K562 (cell line): ENCODE data around the gene PDE8A. TPM values are rescaled to one million over a fixed set of nuclear protein-coding genes. Genes with fewer than 3 reads are reported as not detected.

Experiments
- CCAR2 ChIP-seq: fragments of 200-400 bp; formaldehyde crosslinking; IDR thresholded peaks from 2 replicates; pipeline ENCODE4 v1.6.1; 2017; ENCODE audit warnings: mild to moderate bottlenecking, low read depth, low read length
- FOS ChIP-seq: IDR thresholded peaks from 3 replicates; pipeline ENCODE4 v1.6.1; 2011; ENCODE audit not compliant: insufficient read length; ENCODE audit errors: extremely low read depth
- JUN ChIP-seq, 2 experiments: sonication (generic) in 1 of 2; formaldehyde crosslinking in 1 of 2; IDR thresholded peaks; 2 replicates each; pipeline versions ENCODE4 v1.6.1 to v1.8.0; 2012 to 2022; ENCODE audit warnings: borderline replicate concordance in 2 of 2, mild to moderate bottlenecking in 2 of 2, improper control_type of control experiment in 1 of 2, low read depth in 1 of 2, low read length in 1 of 2, missing genetic modification reagents in 1 of 2
- MCM2 ChIP-seq: fragments of 450-650 bp; IDR thresholded peaks from 2 replicates; pipeline ENCODE4 v1.6.1; 2017; ENCODE audit warnings: low read depth, mild to moderate bottlenecking
- MEF2D ChIP-seq: conservative IDR thresholded peaks from 2 replicates; pipeline ENCODE4 v1.6.1; 2016; ENCODE audit warnings: low read depth, missing genetic modification characterization, missing compliant biosample characterization
- NELFE ChIP-seq: IDR thresholded peaks from 2 replicates; pipeline ENCODE4 v1.6.1; 2011; ENCODE audit warnings: mild to moderate bottlenecking; ENCODE audit not compliant: insufficient read depth, insufficient read length
- PTRF ChIP-seq: fragments of 450-650 bp; IDR thresholded peaks from 2 replicates; pipeline ENCODE4 v1.6.1; 2016; ENCODE audit warnings: mild to moderate bottlenecking, missing genetic modification characterization, missing compliant biosample characterization
- RBM39 ChIP-seq: fragments of 200-400 bp; formaldehyde crosslinking; optimal IDR thresholded peaks from 2 replicates; pipeline ENCODE3; 2018; ENCODE audit warnings: low read depth, low read length
- SMARCA5 ChIP-seq: fragments of 450-650 bp; IDR thresholded peaks from 2 replicates; pipeline ENCODE4 v1.6.1; 2016
- SMARCE1 ChIP-seq: fragments of 450-650 bp; IDR thresholded peaks from 2 replicates; pipeline ENCODE4 v1.7.1; 2016; ENCODE audit warnings: mild to moderate bottlenecking
- TAL1 ChIP-seq: fragments of 450-650 bp; IDR thresholded peaks from 2 replicates; pipeline ENCODE4 v1.6.1; 2016; ENCODE audit warnings: mild to moderate bottlenecking
- TBL1XR1 ChIP-seq, 2 experiments: IDR thresholded peaks; 2 replicates each; pipeline ENCODE4 v1.6.1; 2012; ENCODE audit warnings: improper control_type of control experiment in 2 of 2, low read length in 2 of 2, mild to moderate bottlenecking in 1 of 2
- TBP ChIP-seq: optimal IDR thresholded peaks from 2 replicates; pipeline ENCODE3; 2011; ENCODE audit warnings: low read depth, low read length, improper control_type of control experiment
- TGIF2 ChIP-seq: sonication (generic); formaldehyde crosslinking; IDR thresholded peaks from 2 replicates; pipeline ENCODE4 v1.8.1; 2022; ENCODE audit warnings: mild to moderate bottlenecking, missing genetic modification reagents, moderate library complexity
- ZNF174 ChIP-seq: fragments of 250-450 bp; sonication (Bioruptor Pico); IDR thresholded peaks from 2 replicates; pipeline ENCODE4 v1.4.0; 2020; ENCODE audit warnings: mild to moderate bottlenecking
- ZNF217 ChIP-seq: sonication (generic); formaldehyde crosslinking; IDR thresholded peaks from 2 replicates; pipeline ENCODE4 v1.8.0; 2022; ENCODE audit warnings: mild to moderate bottlenecking, missing genetic modification reagents
- ZNF224 ChIP-seq: sonication (generic); formaldehyde crosslinking; IDR thresholded peaks from 2 replicates; pipeline ENCODE4 v1.8.0; 2022; ENCODE audit warnings: mild to moderate bottlenecking, missing genetic modification reagents
- ZNF717 ChIP-seq: fragments of 250-450 bp; sonication (Bioruptor Pico); IDR thresholded peaks from 2 replicates; pipeline ENCODE4 v1.5.0; 2021
- polyA plus RNA-seq, 8 experiments: library from polyadenylated mRNA; depleted of rRNA in 4 of 8; stranded (reverse) in 5 of 8; unstranded in 3 of 8; fragments of >200 nt; fragmentation: Nextera tagmentation in 2 of 8; fragmentation: Illumina TruSeq in 1 of 8; extraction: Ambion mirVana in 2 of 8; extraction: Trizol in 1 of 8; gene quantifications; 2 replicates each; pipeline versions ENCODE4 v1.2.1 to v1.2.3, GENCODE V29; 2011 to 2014; ENCODE audit warnings: inconsistent platforms in 1 of 8, missing spikeins in 1 of 8
- total RNA-seq, 7 experiments: library from RNA; depleted of rRNA in 6 of 7; stranded (reverse); fragments of >200 nt in 6 of 7; fragmentation: Illumina TruSeq in 2 of 7; extraction: Trizol in 2 of 7; gene quantifications; 2 replicates each; pipeline versions ENCODE4 v1.2.1 to v1.2.3, GENCODE V29; 2011 to 2021; ENCODE audit warnings: low replicate concordance in 1 of 7
- TF ChIP-seq, protein P1 (sequence below), 2 experiments: IDR thresholded peaks; 2 replicates each; pipeline ENCODE4 v1.6.1; 2012; ENCODE audit warnings: improper control_type of control experiment in 2 of 2, low read depth in 2 of 2, low read length in 2 of 2, borderline replicate concordance in 1 of 2
- TF ChIP-seq, protein P2 (sequence below): fragments of 250-450 bp; sonication (Bioruptor Pico); IDR thresholded peaks from 2 replicates; pipeline ENCODE4 v1.8.0; 2021; ENCODE audit warnings: mild to moderate bottlenecking, moderate library complexity
- TF ChIP-seq, protein P3 (sequence below): sonication (generic); formaldehyde crosslinking; IDR thresholded peaks from 2 replicates; pipeline ENCODE4 v1.9.0; 2022; ENCODE audit warnings: mild to moderate bottlenecking, missing genetic modification reagents
- TF ChIP-seq, protein P4 (sequence below): fragments of 450-650 bp; IDR thresholded peaks from 2 replicates; pipeline ENCODE4 v1.6.1; 2016
- TF ChIP-seq, protein P5 (sequence below): IDR thresholded peaks from 2 replicates; pipeline ENCODE4 v1.6.1; 2014; ENCODE audit warnings: antibody characterized with exemption

Gene PDE8A
- total and polyA plus RNA-seq, 9 of the 15 experiments (the other 6 are each of a cell fraction or from before 2014, with no cell fraction given) = 5.9 to 40.3 (median 19.8) TPM

DNA sequence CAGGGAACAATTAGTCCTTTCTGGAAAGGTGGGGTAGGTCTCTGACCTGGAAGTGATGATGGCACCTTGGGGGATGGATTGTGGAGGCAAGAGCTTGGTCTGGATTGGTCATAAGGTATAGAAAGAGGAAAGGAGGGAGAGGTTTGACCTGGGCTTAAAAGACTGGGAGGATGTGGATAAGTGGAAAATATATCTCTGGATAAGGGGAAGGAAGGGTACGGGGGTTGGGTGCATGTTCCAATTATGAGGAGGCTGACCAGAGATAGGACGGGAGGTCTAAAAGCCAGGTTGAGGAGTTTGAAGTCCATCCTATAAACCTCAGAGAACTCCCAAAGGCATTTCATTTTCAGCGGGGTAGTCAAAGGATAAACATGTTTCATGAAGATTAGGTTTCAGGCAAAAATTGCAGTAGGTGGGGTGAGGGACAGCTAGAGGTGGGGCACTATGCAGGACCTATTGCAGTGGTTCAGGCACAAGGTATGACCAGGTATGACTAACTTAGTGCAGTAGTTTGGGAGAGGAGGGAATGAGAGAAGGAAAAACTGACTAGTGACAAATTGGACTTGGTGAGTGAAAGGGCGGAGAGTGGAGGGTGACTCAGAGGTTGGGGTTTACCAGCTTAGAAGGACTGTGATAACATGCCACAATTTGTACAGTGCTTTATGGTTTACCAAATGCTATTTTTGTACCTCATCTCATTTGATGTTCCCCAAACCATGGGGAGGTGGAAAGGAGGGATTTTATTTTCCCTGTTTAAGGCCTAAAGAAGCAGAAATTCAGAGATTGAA lies 10.7 kb downstream of the PDE8A start (continued):
- TF ChIP-seq MEF2D = peak; percentile 80; the same call in 1 of the 2 replicates
- TF ChIP-seq, protein P1, sequence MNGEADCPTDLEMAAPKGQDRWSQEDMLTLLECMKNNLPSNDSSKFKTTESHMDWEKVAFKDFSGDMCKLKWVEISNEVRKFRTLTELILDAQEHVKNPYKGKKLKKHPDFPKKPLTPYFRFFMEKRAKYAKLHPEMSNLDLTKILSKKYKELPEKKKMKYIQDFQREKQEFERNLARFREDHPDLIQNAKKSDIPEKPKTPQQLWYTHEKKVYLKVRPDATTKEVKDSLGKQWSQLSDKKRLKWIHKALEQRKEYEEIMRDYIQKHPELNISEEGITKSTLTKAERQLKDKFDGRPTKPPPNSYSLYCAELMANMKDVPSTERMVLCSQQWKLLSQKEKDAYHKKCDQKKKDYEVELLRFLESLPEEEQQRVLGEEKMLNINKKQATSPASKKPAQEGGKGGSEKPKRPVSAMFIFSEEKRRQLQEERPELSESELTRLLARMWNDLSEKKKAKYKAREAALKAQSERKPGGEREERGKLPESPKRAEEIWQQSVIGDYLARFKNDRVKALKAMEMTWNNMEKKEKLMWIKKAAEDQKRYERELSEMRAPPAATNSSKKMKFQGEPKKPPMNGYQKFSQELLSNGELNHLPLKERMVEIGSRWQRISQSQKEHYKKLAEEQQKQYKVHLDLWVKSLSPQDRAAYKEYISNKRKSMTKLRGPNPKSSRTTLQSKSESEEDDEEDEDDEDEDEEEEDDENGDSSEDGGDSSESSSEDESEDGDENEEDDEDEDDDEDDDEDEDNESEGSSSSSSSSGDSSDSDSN (IDR thresholded peaks at IDR 0.05; ENCODE audit: borderline replicate concordance in 1 of 2, low read depth in 2 of 2, low read length in 2 of 2) = no peak
- no peak for TF ChIP-seq ZNF217
- TF ChIP-seq ZNF174 (CRISPR knock-in tag) = no peak
- peak; percentile 19 for TF ChIP-seq FOS
- TF ChIP-seq TAL1 = 0 out of 2 replicates have a peak, but pooled peaks have one; percentile 8
- TF ChIP-seq, protein P2, sequence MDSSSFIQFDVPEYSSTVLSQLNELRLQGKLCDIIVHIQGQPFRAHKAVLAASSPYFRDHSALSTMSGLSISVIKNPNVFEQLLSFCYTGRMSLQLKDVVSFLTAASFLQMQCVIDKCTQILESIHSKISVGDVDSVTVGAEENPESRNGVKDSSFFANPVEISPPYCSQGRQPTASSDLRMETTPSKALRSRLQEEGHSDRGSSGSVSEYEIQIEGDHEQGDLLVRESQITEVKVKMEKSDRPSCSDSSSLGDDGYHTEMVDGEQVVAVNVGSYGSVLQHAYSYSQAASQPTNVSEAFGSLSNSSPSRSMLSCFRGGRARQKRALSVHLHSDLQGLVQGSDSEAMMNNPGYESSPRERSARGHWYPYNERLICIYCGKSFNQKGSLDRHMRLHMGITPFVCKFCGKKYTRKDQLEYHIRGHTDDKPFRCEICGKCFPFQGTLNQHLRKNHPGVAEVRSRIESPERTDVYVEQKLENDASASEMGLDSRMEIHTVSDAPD (CRISPR knock-in tag) = no peak
- TF ChIP-seq RBM39 = no peak
- TF ChIP-seq ZNF224 (CRISPR knock-in tag) = no peak
- TF ChIP-seq, protein P3, sequence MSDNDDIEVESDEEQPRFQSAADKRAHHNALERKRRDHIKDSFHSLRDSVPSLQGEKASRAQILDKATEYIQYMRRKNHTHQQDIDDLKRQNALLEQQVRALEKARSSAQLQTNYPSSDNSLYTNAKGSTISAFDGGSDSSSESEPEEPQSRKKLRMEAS (CRISPR knock-in tag) = no peak
- TF ChIP-seq CCAR2 = no peak
- TF ChIP-seq SMARCE1 = peak; percentile 73
- TF ChIP-seq, protein P4, sequence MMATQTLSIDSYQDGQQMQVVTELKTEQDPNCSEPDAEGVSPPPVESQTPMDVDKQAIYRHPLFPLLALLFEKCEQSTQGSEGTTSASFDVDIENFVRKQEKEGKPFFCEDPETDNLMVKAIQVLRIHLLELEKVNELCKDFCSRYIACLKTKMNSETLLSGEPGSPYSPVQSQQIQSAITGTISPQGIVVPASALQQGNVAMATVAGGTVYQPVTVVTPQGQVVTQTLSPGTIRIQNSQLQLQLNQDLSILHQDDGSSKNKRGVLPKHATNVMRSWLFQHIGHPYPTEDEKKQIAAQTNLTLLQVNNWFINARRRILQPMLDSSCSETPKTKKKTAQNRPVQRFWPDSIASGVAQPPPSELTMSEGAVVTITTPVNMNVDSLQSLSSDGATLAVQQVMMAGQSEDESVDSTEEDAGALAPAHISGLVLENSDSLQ = peak; percentile 49
- TF ChIP-seq TGIF2 (CRISPR knock-in tag) = no peak
- TF ChIP-seq TBL1XR1 (IDR thresholded peaks at IDR 0.05; ENCODE audit: low read length in 2 of 2) = no peak
- no peak for TF ChIP-seq NELFE
- TF ChIP-seq PTRF = no peak
- no peak for TF ChIP-seq MCM2
- TF ChIP-seq JUN (IDR thresholded peaks at IDR 0.05; ENCODE audit: borderline replicate concordance, low read depth, low read length) = peak; percentile 57; the same call in 1 of the 2 replicates
- no peak for TF ChIP-seq JUN (CRISPR knock-in tag; IDR thresholded peaks at IDR 0.05; ENCODE audit: borderline replicate concordance)
- no peak for TF ChIP-seq SMARCA5
- no peak for TF ChIP-seq ZNF717 (CRISPR knock-in tag)
- no peak for TF ChIP-seq TBP
- TF ChIP-seq, protein P5, sequence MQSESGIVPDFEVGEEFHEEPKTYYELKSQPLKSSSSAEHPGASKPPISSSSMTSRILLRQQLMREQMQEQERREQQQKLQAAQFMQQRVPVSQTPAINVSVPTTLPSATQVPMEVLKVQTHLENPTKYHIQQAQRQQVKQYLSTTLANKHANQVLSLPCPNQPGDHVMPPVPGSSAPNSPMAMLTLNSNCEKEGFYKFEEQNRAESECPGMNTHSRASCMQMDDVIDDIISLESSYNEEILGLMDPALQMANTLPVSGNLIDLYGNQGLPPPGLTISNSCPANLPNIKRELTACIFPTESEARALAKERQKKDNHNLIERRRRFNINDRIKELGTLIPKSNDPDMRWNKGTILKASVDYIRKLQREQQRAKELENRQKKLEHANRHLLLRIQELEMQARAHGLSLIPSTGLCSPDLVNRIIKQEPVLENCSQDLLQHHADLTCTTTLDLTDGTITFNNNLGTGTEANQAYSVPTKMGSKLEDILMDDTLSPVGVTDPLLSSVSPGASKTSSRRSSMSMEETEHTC = no peak
